LNCaP clone FGC (cell line): Measurements from ENCODE around the gene CBLN3.

ENCODE experiments used
- DNase-seq: peaks from one replicate; pipeline ENCODE4 v3.0.0-alpha.2; 2011; ENCODE audit warnings: low read depth
- H3K4me3 ChIP-seq: 2 replicates; pipeline ENCODE4 v1.5.1; 2011; ENCODE audit warnings: mild to moderate bottlenecking, low read depth, low read length, control low read depth
- TF ChIP-seq, protein P1 (sequence below): IDR thresholded peaks from 2 replicates; pipeline ENCODE4 v1.5.1; 2012; ENCODE audit warnings: mild to moderate bottlenecking; ENCODE audit not compliant: control insufficient read depth, insufficient read depth; ENCODE audit errors: extremely low read depth

CBLN3 gene

GRCh38 chr14:24399999-24400718, 29.3 kb downstream of the CBLN3 start:
- H3K4me3 ChIP-seq, result no peak overlapping the region
- TF ChIP-seq, protein P1, sequence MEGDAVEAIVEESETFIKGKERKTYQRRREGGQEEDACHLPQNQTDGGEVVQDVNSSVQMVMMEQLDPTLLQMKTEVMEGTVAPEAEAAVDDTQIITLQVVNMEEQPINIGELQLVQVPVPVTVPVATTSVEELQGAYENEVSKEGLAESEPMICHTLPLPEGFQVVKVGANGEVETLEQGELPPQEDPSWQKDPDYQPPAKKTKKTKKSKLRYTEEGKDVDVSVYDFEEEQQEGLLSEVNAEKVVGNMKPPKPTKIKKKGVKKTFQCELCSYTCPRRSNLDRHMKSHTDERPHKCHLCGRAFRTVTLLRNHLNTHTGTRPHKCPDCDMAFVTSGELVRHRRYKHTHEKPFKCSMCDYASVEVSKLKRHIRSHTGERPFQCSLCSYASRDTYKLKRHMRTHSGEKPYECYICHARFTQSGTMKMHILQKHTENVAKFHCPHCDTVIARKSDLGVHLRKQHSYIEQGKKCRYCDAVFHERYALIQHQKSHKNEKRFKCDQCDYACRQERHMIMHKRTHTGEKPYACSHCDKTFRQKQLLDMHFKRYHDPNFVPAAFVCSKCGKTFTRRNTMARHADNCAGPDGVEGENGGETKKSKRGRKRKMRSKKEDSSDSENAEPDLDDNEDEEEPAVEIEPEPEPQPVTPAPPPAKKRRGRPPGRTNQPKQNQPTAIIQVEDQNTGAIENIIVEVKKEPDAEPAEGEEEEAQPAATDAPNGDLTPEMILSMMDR, result no peak
- DNase-seq, result no peak

GRCh38 chr14:24399447-24399822, 30.0 kb downstream of the CBLN3 start:
- DNase-seq, result no peak
- no peak overlapping the region for H3K4me3 ChIP-seq
- TF ChIP-seq, protein P1, result no peak

DNA sequence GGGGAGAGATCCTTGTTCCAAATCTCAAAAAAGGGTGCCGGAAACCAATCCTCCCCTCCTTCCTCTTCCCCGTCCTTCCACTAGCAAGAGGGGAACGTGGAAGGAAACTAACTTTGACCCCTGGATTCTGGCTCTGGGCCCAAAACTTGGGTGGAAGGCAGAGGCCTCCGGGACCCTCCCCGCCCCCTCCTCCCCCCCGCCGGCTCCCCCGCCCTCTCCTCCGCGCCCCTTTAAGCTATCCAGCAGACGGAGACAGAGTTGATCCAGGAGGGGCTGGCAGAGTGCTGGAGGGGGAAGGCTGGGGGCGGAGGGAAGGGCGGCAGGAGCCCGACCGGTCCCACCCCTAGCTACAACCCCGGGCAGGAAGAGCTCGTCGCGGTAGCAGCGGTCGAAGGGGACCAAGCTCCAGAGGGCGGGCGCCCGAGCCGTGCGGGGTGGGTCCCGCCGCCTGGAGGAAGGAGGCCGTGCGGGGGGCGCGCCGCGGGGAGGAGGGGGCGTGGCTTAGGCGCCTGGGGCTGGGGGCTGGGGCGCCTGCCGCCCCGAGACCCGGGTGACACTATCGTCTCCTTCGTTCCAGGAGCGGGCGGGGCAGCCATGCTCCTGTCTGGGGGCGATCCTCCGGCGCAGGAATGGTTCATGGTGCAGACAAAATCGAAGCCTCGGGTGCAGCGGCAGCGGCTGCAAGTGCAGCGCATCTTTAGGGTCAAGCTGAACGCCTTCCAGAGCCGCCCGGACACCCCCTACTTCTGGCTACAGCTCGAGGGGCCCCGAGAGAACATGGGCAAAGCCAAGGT, 30.6 kb downstream of the CBLN3 start, which contains the start of gene NYNRIN:
TSS of gene NYNRIN (plus strand) at position 351 of the 794 bp plus-strand sequence. CDS start at position 595, 244 bp downstream.
- no peak within 1 kb of the TSS for H3K4me3 ChIP-seq
- DNase-seq, result no peak
- TF ChIP-seq, protein P1, result no peak

GRCh38 chr14:24398293-24398652, 31.2 kb downstream of the CBLN3 start:
- H3K4me3 ChIP-seq, result no peak overlapping the region
- TF ChIP-seq, protein P1, result no peak
- DNase-seq, result no peak

- no peak overlapping the region for H3K4me3 ChIP-seq
- DNase-seq, result no peak
- TF ChIP-seq, protein P1, result no peak
Measured at GRCh38 chr14:24397639-24398292, 31.7 kb downstream of the CBLN3 start.

DNA sequence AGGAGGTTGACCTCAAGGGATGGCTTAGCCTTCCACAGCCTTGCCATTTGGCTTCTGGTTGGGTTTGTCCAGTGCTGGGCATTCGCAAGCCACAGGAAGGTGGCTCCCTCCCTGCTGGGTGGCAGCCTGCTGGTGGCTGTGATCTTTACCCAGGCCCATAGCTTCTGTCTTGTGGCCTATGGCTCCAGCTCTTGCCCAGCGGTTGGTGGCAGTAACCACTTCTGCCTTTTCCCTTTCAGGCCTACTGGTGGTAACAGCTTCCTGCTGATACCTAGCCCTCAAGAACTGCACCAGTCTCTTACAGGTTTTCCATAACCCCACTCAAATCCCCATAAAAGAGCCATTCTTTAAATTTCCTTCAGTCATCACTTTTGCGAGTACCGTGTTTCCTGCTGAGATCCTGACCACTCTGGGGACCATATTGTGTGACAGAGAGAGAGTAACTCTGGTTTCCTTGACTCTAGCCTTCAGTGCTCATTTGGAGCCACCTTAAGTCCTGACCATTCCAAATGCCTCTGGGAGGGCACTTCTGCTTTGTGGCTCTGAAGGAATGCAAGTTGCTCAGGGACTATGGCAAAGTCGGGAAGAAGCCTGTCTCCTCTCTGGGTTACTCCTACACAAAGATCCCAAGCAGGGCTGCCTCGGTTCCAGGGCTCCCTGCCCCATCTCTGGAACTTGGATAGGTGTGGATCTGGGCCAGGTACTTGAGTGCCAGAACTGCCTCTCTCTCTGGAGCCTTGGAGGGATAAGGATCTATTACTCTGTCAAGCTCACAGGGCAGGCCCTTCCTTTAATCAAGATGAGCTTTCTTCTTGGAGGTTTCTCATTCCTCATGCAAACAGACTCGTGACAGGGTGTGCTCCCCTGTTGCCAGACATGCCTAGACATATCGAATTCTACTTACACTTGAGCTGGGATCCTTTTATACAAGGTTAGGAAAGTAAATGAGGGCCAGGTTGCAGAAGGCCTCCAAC, 33.6 kb downstream of the CBLN3 start:
- H3K4me3 ChIP-seq, result no peak overlapping the region
- DNase-seq, result no peak
- TF ChIP-seq, protein P1, result no peak
